ENCODE results near the gene CLDN12.

- TF ChIP-seq CTCF (IDR thresholded peaks at IDR 0.05) (no peak), EZH2 (IDR thresholded peaks at IDR 0.05; ENCODE audit: borderline replicate concordance, insufficient read depth, low read depth, low read length, poor library complexity, severe bottlenecking) (no peak)
These were observed 12.3 kb upstream of the CLDN12 start for GRCh38 chr7:90390926-90391325.
